HG02973 (cell line): ENCODE data around the gene SRGAP2B.
"Not testable (repeated sequence)": the region's sequence is repeated elsewhere in the genome, so short reads cannot be mapped to it uniquely, and the experiment has no call there.

Experiments
- ATAC-seq: cut with Tn5 transposase; IDR thresholded peaks from one replicate; pipeline ENCODE4 v1.9.1; 2021; ENCODE audit warnings: moderate library complexity; ENCODE audit not compliant: unreplicated experiment

The SRGAP2B gene

DNA sequence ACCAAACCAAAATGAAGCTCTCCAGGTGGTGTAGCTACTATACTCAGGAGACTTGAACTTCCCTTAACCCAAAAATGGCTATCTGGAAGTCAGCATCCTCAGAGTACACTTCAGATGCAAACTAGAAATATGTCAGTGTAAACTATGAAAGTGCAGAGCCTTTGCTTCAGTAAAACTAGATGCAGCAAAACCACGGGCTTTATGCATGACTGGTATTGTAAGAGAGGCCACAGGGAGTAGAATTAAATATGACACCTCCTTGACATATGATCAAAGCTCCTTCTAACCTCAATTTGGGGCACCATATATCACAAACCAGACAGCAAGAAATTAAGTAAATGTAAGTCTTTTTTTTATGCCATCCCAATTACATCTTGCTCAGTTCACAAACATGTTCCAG, 47.6 kb downstream of the SRGAP2B start:
- ATAC-seq: not testable (repeated sequence)

DNA sequence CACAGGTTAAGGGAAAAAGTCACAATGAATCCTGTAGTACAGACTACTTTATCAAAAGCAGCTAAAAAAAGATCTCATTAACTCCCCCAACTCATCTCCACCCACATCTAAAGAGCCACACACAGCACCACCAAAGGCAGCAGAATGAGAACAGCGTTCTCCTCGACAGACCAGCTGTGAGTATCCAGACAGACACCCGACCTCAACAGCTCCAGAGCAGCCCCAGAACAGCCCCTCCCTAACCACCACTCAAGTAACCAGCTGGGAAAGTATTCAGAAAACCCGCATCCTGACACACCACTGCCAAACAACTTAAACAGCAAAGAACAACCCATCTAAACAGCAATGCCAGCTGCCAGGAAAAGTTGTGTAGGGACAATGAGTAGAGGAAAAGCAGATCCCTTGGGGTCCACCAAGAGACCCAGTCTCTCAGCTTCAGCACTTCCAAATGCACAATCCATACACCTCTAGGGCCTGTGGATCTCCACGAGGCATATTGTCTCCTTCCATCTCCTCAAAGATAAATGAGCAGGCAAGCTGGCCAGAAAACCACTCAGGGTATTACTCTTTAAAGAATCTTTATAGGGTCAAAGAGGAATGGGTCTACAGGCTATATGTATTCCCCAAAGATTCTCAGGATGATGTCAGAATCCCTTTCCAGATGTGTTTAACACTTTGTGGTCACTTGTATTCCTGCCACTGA, 49.4 kb downstream of the SRGAP2B start:
- not testable (repeated sequence) for ATAC-seq

DNA sequence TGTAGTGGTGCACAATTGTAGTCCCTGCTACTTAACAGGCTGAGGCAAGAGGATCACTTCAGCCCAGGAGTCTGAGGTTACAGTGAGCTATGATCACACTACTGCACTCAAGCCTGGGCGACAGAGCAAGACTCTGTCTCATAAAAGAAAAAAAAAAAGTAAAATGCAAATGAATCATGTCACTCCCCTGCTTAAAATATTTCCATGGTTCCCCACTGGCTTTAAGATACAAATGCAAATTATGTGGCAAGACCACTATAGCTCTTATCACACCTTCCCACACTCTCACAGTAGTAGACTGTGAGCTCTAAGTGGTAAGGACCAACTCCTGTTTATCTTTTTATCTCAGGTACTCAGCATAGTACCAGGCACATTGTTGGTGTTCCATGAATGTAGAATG, 53.6 kb downstream of the SRGAP2B start:
- peak; percentile 80 for ATAC-seq

DNA sequence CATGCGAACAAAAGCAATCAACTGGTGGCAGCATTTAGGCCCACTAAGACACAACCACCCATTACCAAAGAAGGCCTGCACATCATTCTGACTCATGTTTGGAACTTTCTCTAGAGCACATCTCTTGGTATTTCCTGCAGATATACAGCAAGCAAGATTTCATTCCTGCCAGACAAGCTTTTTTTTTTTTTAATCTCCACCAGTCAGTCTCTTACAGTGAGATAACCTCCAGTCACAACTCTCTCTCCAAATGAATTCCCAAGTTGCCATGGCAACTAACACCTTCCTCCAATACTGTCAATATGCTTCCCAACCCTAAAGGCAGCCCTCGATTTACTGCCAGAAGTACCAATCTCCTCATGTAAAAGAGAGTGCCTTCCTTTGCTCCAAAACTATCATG, 59.1 kb downstream of the SRGAP2B start:
- ATAC-seq: not testable (repeated sequence)

DNA sequence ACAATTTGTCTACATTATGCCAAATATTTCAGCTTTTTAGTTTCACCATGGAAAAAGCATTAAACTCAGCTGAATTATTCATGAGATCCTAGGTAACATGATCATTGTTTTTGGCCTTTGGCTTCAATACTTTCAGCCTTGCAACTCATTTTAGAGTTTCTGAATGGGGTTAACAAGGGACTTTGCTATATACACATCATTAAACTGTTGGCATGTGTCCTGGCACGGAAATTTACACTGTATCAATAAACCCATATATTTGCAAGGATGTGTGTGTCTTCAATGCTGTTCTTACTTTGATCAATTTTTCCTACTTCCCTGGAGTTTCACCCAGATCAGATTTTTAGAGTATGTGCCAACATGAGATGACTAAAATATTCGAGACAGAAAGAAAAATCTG, 61.6 kb downstream of the SRGAP2B start:
- not testable (repeated sequence) for ATAC-seq

DNA sequence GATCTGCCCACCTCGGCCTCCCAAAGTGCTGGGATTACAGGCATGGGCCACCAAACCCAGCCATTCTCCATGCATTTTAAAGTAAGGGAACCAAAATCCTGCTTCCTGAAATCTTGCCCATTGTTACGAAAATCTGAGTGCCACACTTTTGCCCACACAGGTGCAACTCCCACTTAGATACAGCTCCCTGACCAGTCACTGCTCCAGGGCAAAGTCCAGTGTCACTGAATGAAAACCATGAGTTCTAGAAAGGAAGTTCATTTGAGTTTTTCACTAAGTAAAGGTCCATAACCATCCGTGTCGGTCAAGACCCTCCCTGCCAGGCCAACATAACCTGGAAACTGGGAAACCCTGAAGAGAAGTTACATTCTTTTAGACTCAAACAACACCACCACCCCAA, 67.9 kb downstream of the SRGAP2B start:
- ATAC-seq: not testable (repeated sequence)

DNA sequence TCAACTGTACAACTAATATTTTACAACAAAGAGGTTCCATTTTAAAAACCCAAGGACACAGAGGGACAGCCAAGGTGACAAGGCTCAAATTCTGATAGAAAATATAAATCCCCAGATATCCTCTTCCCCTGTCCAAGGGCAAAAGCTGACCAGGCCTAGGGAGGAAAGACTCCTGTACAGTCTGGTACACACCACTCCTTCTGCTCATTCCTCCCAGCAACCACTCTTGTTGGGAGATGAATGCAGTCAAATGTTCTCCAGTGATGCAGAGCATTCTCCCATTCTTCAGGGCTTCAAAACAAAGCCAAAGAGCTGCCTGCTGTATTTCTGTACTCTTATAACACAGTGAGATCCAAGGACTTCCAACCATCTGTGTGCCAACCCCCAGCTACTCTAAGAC, 69.8 kb downstream of the SRGAP2B start:
- ATAC-seq: not testable (repeated sequence)

DNA sequence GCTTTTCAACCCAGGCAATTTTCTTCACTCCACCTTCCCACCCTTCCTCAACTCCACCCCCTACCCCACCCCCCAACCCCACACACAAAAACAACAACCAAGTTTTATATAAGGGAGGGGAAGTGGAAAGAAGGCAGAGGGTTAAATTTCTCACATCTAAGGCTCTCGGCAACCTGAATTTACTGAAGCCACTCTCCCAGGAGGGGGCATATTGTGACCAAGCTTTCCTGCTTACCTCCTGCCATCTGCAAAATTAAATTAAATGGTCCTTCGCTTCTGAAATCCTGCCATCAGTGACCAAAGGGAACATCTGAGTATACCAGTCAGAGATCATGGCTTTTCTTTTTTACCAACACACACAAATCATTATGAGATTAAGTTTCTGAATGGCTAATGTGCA, 72.9 kb downstream of the SRGAP2B start:
- ATAC-seq: not testable (repeated sequence)

DNA sequence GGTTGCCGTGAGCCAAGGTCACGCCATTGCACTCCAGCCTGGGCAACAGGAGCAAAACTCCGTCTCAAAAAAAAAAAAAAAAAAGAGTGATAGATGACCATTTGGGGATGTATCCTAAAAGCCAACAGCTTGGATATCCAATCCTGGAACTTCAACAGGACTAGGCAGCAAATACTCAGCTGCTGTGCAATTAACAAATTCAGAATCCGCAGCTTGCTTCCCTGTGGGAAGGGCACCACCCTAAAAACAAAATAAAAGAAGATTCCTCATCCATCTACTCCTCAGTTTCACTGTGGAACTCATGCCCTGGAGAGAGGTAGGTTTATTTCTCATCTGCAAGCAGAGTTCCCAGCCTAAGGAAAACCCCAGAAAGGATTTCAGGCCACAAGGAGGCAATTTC, 73.4 kb downstream of the SRGAP2B start:
- ATAC-seq: not testable (repeated sequence)

DNA sequence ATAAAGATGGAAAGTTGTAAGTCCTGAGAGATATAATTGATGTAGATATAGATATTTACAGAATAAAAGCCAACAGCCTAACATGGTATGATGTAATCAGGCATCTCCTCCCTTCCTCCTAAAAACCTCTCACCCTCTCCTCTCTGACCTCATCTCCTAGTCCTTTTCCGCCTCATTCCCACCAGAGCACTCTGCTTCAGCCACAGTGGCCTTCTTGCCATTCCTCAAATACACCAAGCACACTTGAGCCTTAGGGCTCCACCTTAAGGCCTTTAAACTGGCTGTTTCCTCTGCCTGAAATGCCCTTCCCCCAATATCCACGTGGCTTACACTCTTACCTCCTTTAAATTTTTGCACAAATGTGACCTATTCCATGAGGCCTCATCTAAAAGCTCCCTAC, 75.4 kb downstream of the SRGAP2B start:
- ATAC-seq: not testable (repeated sequence)

DNA sequence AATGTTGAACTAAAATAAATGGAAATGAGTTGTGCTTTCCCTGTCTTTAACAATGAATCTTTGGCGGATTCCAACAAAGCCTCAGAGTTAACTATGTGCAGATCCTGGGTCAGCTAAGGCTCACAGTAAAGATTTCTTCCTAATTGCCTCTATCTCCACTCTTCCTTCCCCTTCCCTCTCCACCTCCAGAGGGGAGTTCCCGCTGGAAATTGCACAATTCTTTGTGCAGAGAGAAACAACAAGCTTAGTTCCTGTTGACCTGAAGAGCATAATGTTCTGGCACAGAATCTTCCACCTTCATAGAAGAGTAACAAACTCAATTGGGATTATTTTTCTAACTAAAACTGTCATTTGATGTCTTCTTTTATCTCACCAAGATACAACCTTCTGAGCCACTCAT, 77.4 kb downstream of the SRGAP2B start:
- ATAC-seq: not testable (repeated sequence)

DNA sequence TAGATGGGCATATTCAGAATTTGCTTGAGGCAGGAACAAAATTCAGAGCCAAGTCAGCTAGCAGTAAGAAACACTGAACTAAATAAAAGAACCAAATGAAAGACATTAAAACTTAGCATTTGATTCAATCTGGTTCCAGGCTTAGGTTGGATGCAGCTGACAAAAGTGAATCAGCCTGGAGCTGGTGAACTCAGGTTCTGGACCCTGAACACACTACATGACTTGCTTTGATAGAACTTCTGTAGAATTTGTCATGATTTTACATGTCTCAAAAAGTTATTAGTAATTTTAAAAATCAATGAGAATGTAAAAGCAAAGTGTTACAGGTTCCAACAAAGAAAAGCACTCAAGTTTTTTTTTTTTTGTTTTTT, 78.7 kb downstream of the SRGAP2B start:
- ATAC-seq: not testable (repeated sequence)

DNA sequence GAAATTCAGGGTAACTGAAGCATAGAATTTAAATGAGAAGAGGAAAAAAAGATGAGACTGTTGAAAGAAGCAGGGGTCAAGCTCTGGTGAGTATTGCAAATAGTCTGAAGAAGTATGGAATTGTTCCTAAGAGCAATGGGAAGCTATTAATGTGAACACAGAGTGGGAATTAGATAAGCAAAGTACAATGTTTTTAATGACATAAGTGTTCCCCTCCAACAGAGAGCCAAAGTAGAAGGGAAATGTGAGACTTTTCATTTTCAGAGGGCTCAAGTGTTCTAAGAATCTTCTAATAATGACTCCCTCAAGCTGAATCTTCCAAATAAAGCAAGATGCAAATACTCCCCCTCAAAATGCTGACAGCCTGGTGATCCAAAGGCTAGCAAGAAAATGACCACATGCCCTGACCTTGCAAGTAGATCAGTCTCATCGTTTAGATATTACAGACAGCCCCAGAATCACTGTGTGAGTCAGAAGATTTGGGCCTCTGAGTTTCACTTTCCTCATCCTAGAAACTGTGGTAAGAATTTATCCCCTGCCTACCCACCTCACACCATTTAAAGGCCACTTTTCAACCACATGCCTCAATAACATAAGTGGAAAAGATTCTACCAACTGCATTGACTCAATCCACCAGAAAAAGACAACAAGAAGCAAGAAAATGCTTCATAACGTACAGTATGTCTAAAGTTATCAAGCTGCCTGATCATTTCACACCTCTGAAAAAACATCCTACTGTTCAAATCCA, 79.2 kb downstream of the SRGAP2B start:
- ATAC-seq: peak; percentile 62

DNA sequence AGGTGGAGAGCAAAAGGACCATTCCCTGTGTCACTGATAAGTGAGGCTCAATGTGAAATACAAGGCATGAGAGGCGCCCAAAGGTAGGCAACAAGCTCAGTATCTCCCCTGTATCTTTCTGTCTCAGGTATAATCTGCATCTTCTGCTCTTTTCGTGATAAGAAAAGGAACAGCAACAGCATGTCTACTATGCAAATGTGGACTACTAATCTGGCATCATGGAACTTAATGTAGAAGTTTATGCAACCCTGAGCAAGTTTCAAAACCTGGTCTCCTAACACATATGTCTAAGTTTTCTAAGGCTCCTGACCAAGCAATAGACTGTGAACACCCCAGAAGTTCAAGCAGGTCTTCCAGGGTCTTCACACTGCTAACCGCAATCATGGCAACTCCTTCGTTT, 81.8 kb downstream of the SRGAP2B start:
- not testable (repeated sequence) for ATAC-seq

DNA sequence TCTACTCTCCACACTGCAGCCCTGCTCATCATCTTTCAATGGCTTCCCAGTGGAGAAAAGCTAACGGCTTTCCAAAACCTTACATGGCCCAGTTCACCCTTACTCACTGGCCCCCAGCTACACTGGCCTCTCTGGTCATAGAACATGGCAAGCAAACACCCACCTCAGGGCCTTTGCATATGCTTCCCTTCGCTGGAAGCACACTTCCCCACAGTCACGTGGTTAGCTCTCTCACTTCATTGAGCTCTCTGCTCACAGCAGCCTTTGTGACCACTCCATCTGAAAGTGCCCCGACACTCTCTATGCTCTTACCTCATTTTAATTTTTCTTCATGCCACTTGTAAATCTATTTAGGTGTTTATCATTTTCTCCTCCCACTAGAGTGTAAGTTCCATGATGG, 83.3 kb downstream of the SRGAP2B start:
- not testable (repeated sequence) for ATAC-seq

DNA sequence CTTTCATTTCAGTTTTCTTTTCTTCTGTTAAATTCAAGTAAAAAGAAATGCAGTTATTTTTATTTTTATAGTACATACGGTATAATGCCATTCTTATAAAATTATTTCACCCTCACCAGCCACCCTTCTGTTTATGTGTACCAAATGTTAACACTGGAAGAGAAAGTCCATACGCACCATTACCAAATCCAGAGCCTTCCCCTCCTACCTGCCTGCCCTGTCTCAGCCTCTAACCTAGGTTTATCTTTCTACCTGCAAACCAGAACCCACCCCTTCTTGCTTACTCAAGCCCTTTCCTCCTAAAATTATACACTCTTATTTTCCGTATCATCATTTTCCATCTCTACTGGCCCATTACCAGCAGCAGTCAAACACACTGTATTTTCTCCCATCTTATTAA, 84.5 kb downstream of the SRGAP2B start:
- ATAC-seq: not testable (repeated sequence)

DNA sequence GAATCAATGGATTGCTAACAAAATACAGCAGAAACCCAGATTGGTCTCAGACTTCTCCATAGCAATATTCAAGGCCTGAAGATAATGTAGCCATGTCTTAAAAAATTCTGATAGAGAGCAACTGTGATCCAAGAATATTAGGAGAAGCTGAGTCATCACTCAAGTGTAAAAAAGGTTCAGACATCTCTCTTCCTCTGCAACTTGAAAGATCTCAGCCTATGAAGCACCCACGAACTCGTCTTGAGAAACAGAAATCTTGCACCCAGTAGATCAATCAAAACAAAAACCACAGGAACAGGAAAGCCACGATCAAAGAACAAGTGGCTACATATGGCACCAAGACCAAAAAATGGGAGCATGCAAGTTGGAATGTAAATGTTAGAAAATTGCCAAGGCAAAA, 85.2 kb downstream of the SRGAP2B start:
- not testable (repeated sequence) for ATAC-seq

DNA sequence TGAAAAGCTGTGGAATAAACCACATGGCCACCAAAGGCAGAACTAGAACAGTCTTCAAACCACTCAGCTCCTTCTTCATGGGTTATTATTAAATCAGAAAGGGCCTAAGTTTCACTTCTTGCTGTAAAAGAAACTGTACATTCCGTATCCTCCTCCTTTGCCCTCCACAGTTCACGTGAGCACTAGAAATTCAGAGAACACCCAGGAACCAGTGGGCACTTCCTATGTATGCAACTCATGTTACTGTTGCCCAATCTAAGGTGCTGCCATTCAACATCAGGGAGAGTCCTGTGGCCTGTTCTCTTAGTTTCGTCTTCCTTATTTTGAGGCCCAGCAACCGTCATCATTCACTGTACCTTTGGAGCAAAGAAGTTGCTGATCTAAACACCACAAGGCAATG, 86.7 kb downstream of the SRGAP2B start:
- peak; percentile 44 for ATAC-seq

DNA sequence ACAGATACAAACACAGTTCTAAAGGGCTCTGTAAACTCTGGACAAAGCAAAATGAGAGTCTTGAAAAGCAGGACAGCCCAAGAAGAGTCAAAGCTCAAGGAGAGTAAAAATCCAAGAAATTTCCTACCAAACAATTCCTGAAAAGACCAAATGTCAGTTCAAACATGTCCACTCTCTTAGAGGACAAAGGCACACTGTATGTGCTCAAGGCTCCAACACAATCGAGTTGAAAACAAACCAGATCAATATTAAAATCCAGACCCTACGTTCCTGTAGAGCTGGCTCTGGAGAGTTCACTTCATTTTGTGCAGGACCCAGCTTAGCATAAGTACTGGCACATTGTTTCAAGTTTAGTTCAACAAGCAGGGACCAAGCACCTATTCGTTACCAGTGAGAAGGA, 90.0 kb downstream of the SRGAP2B start:
- ATAC-seq: not testable (repeated sequence)

DNA sequence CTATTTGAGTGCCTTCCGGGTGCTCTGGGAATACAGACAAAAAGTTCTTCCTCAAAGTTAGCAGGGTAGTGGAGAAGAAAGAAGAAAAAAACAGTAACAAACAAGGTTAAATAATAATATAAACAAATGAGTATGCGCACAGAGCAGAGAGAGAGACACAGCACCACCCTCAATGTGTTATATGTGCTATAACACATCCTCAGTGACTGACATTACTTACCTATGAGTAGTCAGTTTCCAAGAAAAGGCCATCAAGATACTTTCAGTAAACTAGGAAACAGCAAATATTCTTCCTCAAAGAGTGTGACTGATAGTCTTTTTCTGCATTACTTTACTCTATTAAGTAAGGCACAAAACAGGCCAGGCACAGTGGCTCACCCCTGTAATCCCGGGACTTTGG, 93.7 kb downstream of the SRGAP2B start:
- ATAC-seq: not testable (repeated sequence)

DNA sequence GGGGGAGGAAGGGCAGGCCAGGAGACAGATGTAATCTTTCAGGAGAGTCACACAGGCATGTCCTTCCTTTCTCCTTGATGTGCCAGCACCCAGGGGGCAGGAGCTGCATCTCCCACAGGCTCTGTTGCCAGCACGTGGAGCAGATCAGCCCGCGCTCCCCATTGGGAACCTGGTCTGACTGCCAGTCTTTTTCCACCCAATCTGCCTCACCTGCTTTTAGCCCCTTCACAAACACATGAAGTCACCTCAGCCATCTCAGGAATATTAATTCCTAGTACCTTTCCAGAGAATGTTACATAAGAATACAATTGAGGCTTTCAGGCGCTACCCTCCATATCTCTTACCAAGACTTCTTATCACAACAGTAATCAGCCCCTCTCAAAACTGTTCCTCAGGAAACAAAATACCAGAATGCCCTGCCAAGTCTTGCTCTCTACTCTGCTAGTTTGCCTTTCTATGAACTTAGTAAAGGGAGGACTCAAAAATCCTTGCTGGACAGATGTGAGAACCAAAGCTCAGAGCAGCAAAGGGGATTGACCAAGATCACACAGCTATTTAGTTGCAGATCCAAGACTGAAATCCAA, 94.3 kb downstream of the SRGAP2B start:
- ATAC-seq: not testable (repeated sequence)
